ENCODE data around the gene CITED2. TPM values are rescaled to one million over a fixed set of nuclear protein-coding genes. Genes with fewer than 3 reads are reported as not detected.

The CITED2 gene
- total RNA-seq, 1 experiment from 2014 or later = 54.2 TPM

DNA sequence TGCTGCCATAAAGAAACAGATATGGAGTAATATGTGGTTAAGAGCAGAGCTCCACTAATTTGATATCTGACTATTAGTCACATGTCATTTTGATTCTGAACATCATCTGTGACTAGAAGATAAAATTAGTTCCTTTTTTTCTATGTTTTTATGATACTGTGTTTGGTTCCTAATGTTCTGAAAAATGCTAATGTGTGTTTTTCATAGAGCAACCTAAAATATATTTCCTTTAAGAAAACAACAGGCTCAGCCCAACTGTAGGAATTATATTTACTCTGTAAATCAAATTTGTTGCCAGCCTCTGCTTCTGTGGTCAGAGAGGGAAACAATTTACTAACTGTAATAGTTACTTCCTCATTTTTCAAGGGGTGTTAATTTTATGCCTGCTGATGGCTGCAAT lies 49.3 kb downstream of the CITED2 start:
- H3K79me2 ChIP-seq (ENCODE audit: low read length) = no peaks in the 10 kb centered on the region
- CTCF ChIA-PET = no interaction called here
- intact Hi-C loops (cut with micrococcal nuclease) = loop anchor here (2.0 kb wide), 1 partner anchor 60 kb away; no protein-coding TSS in a partner anchor

DNA sequence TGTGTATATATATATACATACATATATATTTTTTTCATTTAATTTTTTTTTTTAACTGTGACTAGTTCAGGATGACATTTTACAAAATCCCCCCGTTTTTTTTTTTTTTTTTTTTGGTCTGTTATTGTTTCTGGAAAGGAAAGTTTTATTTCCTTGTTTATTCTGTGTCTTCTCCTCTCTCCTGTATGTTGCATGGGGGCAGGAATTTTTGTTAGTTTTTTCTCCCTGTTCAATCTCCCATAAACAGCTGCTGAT lies 50.2 kb downstream of the CITED2 start:
- no peak for DNase-seq
- BruUV-seq (replicated peaks) = no TSS peak
- ChIA-PET POLR2A (ENCODE audit: unreplicated experiment) (no interaction called here), CTCF (interaction anchor here (0.6 kb wide), 1 partner anchor 32 kb away, joined by 3 read pairs; the partner anchor contains the start of gene TXLNB)
- Histone ChIP-seq H3K36me3 (ENCODE audit: low read depth, low read length) (no peaks in the 10 kb centered on the region), H3K4me3 (ENCODE audit: low read length) (no peak overlapping the region), H3F3A (ENCODE audit: low read length, unreplicated experiment) (no peaks in the 10 kb centered on the region), H3K9me2 (replicated peaks; ENCODE audit: low read length) (no peaks in the 10 kb centered on the region), H3K79me2 (ENCODE audit: low read length) (no peaks in the 10 kb centered on the region), H4K20me1 (ENCODE audit: low read length) (no peaks in the 10 kb centered on the region), H3K9me3 (ENCODE audit: low read length) (no peaks in the 10 kb centered on the region), H3K4me1 (ENCODE audit: insufficient read depth, low read length) (peaks cover 9% of the 10 kb centered on the region; the same call in 1 of the 2 replicates), H3K27me3 (ENCODE audit: low read length) (no peaks in the 10 kb centered on the region), H3K27ac (ENCODE audit: low read length) (peak overlapping the region; percentile 97), H3K4me2 (ENCODE audit: low read length) (peak overlapping the region; percentile 78), H2AFZ (ENCODE audit: low read length) (no peak overlapping the region), H3K9ac (ENCODE audit: low read length) (peak overlapping the region; percentile 70)
- ATAC-seq = no peak
- TF ChIP-seq EZH2 (IDR thresholded peaks at IDR 0.05; ENCODE audit: low read length, unreplicated experiment) (no peak), EZH2phosphoT487 (IDR thresholded peaks at IDR 0.05; ENCODE audit: borderline replicate concordance, low read length) (no peak)
- TF ChIP-seq, protein P1, sequence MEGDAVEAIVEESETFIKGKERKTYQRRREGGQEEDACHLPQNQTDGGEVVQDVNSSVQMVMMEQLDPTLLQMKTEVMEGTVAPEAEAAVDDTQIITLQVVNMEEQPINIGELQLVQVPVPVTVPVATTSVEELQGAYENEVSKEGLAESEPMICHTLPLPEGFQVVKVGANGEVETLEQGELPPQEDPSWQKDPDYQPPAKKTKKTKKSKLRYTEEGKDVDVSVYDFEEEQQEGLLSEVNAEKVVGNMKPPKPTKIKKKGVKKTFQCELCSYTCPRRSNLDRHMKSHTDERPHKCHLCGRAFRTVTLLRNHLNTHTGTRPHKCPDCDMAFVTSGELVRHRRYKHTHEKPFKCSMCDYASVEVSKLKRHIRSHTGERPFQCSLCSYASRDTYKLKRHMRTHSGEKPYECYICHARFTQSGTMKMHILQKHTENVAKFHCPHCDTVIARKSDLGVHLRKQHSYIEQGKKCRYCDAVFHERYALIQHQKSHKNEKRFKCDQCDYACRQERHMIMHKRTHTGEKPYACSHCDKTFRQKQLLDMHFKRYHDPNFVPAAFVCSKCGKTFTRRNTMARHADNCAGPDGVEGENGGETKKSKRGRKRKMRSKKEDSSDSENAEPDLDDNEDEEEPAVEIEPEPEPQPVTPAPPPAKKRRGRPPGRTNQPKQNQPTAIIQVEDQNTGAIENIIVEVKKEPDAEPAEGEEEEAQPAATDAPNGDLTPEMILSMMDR (conservative IDR thresholded peaks at IDR 0.05; ENCODE audit: low read depth, low read length) = no peak
- intact Hi-C loops (cut with micrococcal nuclease) = loop anchor here (2.0 kb wide), 1 partner anchor 59 kb away; no protein-coding TSS in a partner anchor

More for the DNA sequence above, 49.3 kb downstream of the CITED2 start:
- H3K9me2 ChIP-seq (replicated peaks; ENCODE audit: low read length) = no peaks in the 10 kb centered on the region
- ATAC-seq = no peak
- no peak overlapping the region for H3K27ac ChIP-seq (ENCODE audit: low read length)
- H3K9me3 ChIP-seq (ENCODE audit: low read length) = no peaks in the 10 kb centered on the region
- H3K36me3 ChIP-seq (ENCODE audit: low read depth, low read length) = no peaks in the 10 kb centered on the region
- DNase-seq = no peak
- no peaks in the 10 kb centered on the region for H3F3A ChIP-seq (ENCODE audit: low read length, unreplicated experiment)
- H3K9ac ChIP-seq (ENCODE audit: low read length) = no peak overlapping the region
- H2AFZ ChIP-seq (ENCODE audit: low read length) = no peak overlapping the region
- H3K4me2 ChIP-seq (ENCODE audit: low read length) = no peak overlapping the region
- H3K4me1 ChIP-seq (ENCODE audit: insufficient read depth, low read length) = peaks cover 9% of the 10 kb centered on the region; the same call in 1 of the 2 replicates
- no peak overlapping the region for H3K4me3 ChIP-seq (ENCODE audit: low read length)
- no peaks in the 10 kb centered on the region for H3K27me3 ChIP-seq (ENCODE audit: low read length)
- TF ChIP-seq EZH2 (IDR thresholded peaks at IDR 0.05; ENCODE audit: low read length, unreplicated experiment) = no peak
- TF ChIP-seq, protein P1 (conservative IDR thresholded peaks at IDR 0.05; ENCODE audit: low read depth, low read length) = no peak
- no peak for TF ChIP-seq EZH2phosphoT487 (IDR thresholded peaks at IDR 0.05; ENCODE audit: borderline replicate concordance, low read length)
- POLR2A ChIA-PET (ENCODE audit: unreplicated experiment) = no interaction called here
- BruUV-seq (replicated peaks) = no TSS peak
- no peaks in the 10 kb centered on the region for H4K20me1 ChIP-seq (ENCODE audit: low read length)

DNA sequence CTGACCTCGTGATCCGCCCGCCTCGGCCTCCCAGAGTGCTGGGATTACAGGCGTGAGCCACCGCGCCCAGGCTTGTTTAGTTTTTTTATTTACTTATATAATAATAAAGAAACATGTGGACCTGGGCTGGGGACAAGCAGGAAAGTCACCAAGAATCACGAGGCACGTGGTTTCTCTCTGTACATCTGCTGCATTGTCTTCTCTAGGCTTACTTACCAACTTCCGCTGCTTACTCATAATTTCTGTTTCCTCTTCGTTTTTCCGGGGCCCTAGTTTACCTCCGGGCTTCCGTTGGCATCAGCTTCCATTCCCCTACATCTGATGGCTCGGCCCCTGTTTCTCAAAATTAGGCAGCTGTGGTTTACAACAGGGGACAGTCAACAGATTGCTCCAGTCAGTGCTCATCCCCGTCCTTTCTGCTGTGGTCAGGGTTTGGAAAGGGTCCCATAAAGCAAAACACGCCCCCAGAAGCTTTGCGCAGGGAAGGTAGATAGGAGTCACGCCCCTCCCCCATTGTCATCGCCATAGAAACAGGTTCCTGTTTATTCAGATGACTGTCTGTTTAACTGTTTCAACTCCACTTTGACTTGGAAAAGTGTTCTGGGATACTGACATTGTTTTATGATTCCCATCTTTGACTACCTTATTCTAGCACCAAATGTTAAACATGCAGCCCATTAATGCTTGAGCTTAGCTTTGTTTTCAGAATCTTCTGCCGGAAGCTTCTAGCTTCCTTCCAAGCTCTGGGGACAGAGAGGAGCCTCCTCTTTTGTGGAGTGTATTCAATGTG lies 50.7 kb downstream of the CITED2 start:
- POLR2A ChIA-PET (ENCODE audit: unreplicated experiment) = interaction anchor here (0.6 kb wide), 1 partner anchor 427 kb away, joined by 4 read pairs; no protein-coding TSS in a partner anchor

More for the DNA sequence above, 50.7 kb downstream of the CITED2 start:
- H3K9me3 ChIP-seq (ENCODE audit: low read length) = no peaks in the 10 kb centered on the region
- peak overlapping the region; percentile 70 for H3K9ac ChIP-seq (ENCODE audit: low read length)
- CTCF ChIA-PET = interaction anchor here (0.6 kb wide), 1 partner anchor 32 kb away, joined by 3 read pairs; the partner anchor contains the start of gene TXLNB
- BruUV-seq (replicated peaks) = TSS peak; percentile 35
- intact Hi-C loops (cut with micrococcal nuclease) = loop anchor here (2.0 kb wide), 1 partner anchor 59 kb away; no protein-coding TSS in a partner anchor
- DNase-seq = peak; percentile 84
- no peaks in the 10 kb centered on the region for H3K27me3 ChIP-seq (ENCODE audit: low read length)
- peak overlapping the region; percentile 92 for H2AFZ ChIP-seq (ENCODE audit: low read length)
- H3K27ac ChIP-seq (ENCODE audit: low read length) = peak overlapping the region; percentile 97
- H3K4me1 ChIP-seq (ENCODE audit: insufficient read depth, low read length) = peaks cover 9% of the 10 kb centered on the region; the same call in 1 of the 2 replicates
- no peaks in the 10 kb centered on the region for H3K9me2 ChIP-seq (replicated peaks; ENCODE audit: low read length)
- peak overlapping the region; percentile 64 for H3K4me3 ChIP-seq (ENCODE audit: low read length)
- no peaks in the 10 kb centered on the region for H3K79me2 ChIP-seq (ENCODE audit: low read length)
- ATAC-seq = peak; percentile 84
- peak overlapping the region; percentile 78 for H3K4me2 ChIP-seq (ENCODE audit: low read length)
- H4K20me1 ChIP-seq (ENCODE audit: low read length) = no peaks in the 10 kb centered on the region
- no peaks in the 10 kb centered on the region for H3K36me3 ChIP-seq (ENCODE audit: low read depth, low read length)
- TF ChIP-seq, protein P1 (conservative IDR thresholded peaks at IDR 0.05; ENCODE audit: low read depth, low read length) = no peak
- TF ChIP-seq EZH2 (IDR thresholded peaks at IDR 0.05; ENCODE audit: low read length, unreplicated experiment) (no peak), EZH2phosphoT487 (IDR thresholded peaks at IDR 0.05; ENCODE audit: borderline replicate concordance, low read length) (no peak)
- H3F3A ChIP-seq (ENCODE audit: low read length, unreplicated experiment) = no peaks in the 10 kb centered on the region

Measured in PC-3 (cell line).